Fibroblast of upper back skin (primary cell): ENCODE measurements around the gene LRRC49.

Experiments used
- DNase-seq: peaks from one replicate; pipeline ENCODE4 v3.0.0-alpha.2; 2013

Gene LRRC49

DNA sequence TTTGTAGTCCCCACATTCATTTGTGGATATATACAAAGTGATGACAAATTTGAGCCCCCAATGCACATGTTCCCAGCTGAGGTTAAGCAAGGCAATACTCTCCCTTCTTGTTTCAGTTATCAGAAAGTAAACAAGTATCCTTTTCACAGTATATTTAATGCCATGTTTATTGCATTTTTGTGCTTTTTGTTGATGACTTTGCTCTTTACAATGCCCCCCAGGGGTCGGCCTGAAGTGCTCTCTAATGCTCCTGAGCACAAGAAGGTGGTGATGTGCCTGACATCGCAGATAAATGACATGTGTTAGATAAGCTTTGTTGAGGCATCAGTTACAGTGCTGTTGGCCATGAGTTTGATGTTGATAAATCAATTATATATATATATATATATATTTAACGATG is 165.0 kb downstream of the LRRC49 start:
- DNase-seq: no peak

DNA sequence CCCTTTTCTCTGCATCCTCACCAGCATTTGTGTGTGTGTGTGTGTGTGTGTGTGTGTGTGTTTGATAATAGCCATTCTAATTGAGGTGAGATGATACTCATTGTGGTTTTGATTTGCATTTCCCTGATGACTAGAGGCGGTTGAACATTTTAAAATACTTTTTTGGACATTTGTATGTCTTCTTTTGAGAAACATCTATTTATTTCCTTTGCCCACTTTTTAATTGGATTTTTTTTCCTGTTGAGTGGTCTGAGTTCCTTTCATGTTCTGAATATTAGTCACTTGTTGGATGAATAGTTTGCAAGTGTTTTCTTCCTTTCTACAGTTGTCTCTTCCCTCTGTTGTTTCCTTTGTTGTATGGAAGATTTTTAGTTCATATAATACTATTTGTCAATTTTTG is 168.4 kb downstream of the LRRC49 start:
- DNase-seq: peak; percentile 35

DNA sequence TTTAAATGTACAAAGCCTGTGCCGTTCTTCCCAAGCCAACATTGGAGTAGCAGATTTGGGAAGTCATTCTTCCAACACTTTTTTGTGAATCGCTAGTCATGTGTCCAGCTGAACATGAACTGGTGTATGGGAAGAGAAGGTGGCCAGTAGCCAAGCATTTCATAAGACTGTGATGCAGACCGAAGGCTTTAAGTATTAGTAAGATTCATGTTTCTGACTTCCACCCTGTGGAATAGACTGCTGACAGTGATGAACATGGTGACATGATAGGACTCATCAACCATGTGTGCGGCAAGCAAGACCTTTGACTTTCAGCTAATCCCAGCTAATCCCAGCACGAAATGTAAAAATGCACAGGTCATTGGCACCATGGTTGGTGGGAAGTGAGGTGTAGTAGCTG is 174.4 kb downstream of the LRRC49 start:
- DNase-seq: peak; percentile 89

DNA sequence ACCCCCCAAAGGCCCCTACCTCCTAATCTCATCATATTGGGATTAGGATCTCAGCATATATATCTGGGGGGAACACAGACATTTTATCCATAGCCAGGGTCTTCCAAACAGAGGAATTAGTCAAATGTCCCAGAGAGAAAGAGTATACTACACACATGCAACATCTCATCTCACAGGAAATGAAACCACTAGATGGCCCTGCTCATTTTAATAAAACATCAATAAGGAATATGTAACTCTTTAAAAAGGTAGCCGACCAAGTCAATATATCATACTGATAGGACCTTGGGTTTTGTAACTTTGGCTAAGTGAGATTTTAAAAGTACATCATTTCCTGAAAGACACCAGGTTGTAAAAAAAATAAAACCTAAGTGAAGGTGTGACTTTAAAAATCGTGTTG is 177.1 kb downstream of the LRRC49 start:
- DNase-seq: no peak

DNA sequence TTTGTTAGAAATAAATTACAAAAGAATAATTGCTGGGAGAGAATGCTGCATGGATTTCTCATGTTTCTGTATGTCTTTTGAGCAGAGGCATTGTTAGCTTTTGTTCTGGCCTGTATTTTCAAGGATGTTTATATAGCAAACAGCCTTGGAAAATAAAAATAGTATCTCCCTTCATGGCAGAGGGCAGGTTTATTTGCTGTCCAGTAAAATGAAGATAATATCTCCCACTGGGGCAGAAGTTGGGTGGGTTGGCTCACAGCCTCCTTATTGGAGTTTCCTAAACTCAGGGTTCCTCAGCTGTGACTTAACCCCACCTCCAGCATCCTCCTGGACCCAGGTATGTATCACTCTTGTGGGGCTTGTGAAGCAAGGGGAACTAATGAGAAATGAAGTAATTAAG is 178.9 kb downstream of the LRRC49 start:
- no peak for DNase-seq

DNA sequence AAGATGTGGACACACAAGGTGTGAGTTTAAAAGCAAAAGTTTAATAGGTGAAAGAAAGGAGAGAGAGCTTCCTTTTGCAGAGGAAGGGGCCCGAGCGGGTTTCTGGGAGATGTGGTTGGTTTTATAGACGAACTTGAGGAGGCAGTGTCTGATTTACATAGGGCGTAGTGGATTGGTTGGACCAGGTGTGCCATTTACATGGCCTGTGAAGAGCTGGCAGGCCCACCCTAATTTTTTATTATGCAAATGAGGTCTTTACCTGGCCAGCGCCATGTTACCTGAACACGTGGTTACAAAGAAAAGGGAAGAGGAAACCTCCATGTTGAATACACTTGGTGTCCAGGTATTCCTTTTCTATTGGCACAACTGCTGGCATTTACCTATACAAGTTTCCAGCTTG is 179.8 kb downstream of the LRRC49 start:
- DNase-seq: no peak

DNA sequence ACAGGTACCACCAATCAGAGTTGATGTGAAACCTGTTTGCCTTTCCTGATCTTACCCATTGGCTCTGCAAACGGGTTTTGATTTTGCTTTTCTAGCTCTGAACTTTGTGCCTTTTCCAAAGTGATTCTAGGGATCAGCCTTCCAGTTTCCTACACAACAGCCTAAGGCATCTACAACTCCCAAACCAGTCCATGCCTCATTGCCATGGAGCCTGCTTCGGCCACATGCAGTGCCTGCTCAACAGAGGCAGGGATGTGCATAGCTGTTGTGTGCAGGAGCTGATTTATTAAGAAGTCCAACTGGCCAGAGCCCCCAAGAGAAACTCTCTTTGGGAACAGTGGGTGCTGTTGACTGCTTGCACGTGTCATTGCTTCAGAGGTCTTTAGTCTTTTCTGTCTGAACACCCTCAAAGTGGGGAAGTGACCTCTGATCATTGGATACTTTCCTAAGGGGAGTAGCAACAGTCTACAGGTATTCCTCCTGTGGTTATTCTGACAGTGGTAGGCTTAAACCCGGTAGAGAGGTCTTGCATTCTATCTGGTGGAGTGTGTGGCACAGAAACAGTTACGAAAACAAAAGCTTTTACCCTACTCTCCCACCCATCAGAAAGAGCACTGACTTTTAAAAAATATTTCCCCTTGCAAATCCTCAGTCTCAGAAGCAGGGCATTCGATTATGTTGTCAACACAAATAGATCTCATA is 186.0 kb downstream of the LRRC49 start:
- DNase-seq: no peak

DNA sequence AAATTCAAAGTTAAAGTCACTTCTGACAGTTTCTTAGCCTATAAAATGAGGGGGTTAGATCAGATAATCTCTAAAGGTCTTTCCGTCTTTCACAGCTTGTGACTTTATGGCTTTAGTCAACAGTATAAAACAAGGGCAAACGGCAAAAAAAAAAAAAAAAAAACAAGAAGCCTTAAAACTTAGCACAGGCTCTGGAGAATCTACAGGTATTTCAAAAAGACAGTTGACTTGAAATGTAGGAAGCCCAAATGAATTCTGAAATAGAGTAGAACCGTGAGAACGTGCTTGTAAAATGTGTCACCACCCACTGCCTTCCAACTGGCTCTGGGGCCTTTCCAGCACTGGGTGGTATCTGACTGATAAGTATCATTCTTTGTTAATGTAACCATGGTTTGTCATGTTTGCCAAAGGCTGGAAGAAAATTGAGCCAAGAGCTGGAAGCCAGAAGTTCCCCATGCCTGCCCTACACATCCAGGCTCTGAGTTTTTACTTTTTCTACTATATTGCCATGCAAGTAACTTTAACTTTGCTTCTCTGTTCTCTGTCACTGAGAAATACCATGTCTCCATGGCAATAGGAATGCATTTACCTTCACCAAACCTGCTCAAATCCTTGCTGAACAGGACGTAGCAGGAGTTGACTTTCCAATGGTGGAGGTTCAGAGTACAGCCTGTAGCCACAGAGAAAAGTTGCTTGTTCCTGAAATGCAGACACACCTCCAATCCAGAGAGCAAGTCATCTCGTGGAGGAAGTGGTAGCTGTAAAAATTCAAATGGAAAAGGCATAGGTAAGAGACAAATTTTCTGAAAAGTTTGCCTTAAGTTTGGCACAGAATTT is 186.8 kb downstream of the LRRC49 start:
- DNase-seq: peak; percentile 65

DNA sequence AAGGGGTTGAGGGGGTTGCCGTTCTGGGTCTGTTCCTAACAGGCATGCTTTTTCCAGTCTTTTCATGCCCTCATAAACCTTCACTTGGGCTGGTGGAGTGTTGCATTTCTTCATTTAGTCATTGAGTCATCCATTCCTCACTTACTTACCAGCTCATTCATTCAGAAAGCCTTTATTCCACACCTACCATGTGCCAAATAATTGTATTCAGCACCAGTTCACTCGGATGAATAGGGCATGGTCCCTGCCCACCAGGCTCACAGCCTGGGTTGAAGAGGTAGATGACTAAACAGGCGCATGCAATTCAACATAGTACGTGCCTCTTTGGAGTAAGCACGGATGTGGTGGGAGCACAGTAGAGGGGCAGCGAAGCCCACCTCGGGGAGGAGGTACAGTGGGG is 187.5 kb downstream of the LRRC49 start:
- no peak for DNase-seq

DNA sequence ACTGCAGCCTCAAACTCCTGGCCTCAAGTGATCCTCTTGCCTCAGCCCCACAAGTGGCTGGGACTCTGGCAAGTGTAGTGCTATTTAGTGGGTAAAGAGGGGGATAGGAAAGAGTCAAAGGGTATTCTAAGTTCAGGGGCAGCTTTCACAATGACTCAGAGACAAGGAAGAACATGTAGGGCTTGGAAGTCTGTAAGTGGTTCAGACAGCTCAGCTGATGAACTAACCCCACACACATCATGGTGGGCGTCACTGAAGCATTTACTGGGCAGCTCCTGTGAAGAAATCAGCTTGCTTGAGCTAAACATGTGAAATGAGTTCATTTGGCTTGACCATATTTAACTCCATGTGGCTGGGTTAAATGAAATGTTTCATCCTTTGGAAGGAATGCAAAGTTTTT is 188.1 kb downstream of the LRRC49 start:
- DNase-seq: peak; percentile 72

DNA sequence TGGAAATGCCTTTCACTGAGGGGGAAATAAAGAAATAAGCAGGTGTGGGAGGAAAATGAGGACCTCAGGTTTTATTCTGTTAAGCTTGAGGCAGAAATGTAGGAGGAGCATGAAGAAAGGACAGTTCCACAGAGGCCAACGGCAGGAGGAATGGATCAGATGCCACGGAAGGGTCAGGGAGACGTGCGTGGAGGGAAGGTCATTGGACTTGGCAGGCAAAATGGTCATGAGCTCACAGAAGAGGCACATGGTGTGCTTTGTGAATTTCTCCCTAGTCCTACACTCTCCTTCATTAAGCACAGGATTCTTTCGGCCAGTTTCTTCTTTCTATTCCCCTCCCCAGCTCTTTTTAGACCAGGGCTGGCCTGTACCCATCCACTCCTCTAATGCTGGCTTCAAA is 190.2 kb downstream of the LRRC49 start:
- no peak for DNase-seq

DNA sequence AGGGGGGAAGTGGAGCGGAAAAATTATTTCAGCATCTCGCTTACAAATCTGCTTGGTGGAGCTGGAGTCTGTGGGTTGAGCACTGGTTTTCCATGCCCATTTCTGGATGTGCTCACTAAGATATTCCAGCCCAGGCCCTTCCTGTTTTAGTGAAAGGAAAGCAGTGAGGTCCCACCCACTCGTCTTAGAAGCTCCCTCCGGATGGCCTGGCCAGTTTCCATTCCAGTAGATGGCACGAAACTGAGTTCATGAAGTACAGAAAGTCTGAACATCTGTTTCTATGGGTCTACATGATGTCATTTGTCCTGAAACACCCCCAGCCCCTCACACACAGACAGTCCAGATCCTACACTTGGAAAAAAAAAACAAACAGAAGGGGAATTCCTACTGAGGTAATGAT is 190.7 kb downstream of the LRRC49 start:
- peak; percentile 28 for DNase-seq

DNA sequence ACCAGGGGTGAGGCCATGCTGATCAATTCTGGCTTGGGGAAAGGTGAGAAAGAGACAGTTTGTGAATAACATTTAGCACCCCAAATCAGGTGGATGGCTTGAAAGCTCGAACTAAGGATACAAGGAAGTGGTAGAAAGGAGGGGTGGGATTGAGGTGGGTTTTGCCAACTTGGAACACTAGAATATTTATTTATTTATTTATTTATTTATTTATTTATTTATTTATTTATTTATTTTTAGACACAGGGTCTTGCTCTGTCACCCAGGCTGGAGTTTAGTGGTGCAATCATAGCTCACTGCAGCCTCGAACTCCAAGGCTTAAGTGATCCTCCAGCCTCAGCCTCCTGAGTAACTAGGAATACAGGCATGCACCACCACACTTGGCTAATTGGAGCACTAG is 191.6 kb downstream of the LRRC49 start:
- no peak for DNase-seq

DNA sequence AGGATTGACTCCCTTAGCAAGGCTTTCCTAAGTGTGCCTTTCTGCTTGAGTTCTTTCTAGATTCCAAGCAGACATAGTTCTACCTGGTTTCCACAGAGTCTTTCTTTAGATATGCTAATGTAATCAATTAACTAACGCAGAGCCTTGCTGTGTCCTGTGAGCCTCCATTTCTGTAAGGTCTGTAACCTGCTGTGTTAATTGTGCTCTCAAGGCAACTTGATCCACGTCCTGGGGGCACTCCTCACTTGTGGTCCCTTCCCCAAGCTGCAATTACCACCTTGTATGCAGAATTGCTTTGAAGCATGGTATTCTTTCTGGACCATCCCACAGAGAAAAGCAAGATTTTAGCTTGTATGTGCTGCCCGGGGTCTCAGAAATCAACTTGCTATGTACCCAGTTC is 193.2 kb downstream of the LRRC49 start:
- DNase-seq: no peak

DNA sequence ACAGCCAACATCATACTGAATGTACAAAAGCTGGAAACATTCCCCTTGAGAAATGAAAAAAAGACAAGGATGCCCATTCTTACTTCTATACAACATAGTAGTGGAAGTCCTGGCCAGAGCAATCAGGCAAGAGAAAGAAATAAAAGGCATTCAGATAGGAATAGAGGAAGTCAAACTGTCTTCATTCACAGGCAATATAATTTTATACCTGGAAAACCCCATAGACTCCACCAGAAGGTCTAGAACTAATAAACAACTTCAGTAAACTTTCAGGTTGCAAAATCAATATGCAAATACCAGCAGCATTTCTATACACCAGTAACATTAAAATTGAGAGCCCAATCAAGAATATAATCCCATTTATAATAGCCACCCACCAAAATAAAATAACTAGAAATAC is 195.5 kb downstream of the LRRC49 start:
- no peak for DNase-seq

DNA sequence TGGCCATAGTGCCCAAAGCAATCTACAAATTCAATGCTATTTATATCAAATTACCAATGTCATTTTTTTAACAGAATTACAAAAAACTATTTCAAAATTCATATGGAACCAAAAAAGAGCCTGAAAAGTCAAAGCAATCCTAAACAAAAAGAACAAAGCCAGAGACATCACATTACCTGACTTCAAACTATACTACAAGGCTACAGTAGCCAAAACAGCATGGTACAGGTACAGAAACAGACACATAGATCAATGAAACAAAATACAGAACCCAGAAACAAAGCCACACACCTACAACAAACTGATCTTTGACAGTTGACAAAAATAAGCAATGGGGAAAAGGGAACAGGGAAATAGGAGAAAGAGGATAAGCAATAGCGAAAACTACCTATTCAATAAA is 196.1 kb downstream of the LRRC49 start:
- no peak for DNase-seq

DNA sequence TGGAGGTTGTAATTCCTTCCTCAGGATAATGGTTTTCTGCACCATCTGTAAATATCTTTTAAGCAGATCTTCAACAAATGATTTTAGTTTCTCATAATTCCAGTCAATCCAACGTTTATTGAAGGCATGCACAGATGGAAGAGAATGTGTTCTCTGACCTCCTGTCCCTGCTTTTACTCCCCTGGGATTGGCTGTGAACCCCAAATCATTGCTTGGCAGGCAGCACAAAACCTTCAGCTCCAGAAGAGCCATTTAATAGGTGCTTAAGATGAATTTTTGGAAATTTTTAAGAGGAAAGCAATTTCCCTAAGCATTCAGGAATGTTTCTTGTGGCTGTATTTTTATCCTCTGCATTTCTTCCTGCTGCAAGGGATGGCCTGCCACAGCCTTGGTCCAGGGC is 197.2 kb downstream of the LRRC49 start:
- DNase-seq: peak; percentile 22

DNA sequence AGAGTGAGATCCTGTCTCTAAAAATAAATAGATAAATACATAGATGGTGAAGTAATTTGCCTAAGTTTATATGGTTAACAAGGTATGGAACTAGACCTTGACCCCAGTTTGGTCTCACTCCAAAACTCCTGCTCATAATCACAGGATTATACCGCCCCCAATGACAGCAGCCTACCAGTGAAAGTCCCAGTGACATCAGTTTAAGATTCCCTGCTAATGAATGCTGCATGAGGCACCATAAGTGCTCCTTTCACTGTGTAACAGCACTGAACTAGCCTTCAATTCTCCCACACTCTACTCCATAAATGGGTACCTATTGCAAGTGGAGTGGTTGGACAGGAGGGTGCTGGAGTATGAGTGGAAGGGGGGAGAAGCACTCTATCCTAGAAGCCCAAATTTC is 199.0 kb downstream of the LRRC49 start:
- no peak for DNase-seq

DNA sequence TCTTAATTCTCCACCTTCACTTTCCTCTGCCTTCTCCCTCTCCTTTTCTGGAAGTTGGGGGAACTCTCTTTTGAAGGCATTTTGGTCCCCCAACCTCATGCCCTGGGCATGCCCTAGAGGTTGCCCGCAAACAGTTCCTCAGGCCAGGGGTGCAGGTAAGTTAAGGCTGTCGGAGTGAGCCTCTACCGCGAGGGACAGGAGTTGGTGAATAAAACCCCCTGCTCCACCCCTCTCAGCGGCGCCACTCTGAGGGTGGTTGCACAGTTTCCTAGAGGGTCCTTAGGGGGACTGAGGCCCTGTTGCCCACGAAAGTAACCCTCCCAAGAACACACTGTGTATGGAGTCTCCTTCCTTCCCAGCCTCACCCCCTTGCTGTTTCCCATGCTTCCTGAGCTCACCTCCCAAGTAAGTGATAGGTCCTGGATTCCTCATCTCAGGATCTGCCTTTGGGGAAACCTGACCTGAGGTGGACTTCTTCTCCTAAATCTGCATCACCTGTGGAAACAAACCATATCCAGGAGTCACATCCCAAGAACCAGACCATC is 199.5 kb downstream of the LRRC49 start:
- DNase-seq: no peak

DNA sequence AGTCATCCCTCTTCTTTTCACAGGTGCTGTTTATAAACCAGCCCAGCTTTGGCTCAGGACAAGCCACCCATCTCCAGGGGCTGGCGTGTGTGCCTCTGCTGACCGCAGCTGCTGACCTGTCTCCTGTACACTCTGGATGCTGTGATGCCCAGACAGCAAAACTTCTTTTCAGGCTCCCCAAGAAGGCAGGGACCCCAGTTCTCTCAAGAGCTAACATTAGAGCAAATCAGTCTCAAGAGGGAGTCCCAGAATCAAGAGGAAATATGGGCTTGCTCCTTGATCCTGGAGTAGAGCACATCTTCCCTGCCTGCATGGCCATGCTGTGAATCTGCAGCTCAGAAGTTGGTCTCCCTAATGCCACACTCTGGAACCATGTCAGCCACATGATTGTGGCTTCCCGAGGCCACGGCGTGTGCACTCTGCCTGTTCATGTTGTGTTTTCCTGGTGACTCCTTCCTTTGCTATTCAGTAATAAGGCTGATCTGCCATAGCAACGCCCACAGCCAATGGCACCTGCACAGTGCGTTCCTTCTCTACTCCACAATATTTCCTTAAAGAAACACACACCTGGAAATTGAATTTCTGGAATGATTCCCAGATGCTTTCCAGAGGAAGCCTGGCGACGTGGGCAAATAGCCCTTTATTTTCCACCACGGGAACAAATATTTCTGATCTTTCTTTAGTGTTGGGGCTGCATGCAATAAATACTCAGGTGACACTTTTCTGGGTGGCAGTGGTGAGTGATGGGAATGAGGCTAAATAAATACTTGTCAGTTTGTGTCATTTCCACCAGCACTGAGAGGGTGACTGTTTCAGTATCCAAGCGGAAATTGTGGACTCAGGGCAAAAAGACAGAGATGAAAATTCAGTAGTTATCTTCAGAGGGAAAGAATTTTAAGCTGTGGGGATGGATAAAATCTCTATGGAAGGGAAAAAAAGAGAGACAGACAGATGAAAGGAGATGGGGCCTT is 200.7 kb downstream of the LRRC49 start:
- DNase-seq: peak; percentile 68

DNA sequence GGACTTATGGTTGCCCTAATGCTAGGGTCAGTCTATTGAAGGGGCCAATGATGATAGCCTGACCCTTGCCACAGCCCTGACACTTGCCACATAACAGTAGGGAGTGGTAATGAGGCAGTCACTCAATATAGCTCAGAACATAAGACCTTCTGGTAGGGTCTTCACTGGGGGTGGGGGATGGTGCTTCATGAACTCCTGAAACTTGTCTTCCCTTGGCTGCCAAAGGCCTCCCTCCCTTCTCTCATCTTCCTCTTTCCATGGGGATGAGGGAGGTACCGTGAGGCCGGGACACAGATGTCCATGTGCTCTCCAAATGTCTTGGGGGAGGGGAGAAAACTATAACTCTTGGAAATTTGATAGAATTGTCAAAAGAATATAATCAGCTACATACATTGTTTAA is 201.5 kb downstream of the LRRC49 start:
- DNase-seq: no peak

DNA sequence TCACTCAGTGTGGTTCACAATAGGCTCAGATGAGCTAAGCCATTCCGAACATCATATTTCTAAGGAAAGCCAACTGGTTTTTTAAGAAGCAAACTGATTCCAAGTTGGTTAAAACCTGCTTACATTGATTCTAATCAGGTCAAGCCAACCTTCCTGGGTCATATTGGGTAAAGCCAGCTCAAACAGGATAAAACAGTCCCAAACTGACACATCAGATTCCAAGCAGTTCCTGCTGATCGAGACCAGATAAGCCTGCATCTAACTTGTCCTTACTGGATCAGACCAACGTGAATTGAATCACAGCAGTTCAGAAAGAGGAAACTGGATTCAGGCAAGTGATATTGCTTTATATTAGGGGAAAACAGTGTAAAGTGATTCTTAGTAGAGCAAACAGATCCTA is 204.1 kb downstream of the LRRC49 start:
- no peak for DNase-seq

DNA sequence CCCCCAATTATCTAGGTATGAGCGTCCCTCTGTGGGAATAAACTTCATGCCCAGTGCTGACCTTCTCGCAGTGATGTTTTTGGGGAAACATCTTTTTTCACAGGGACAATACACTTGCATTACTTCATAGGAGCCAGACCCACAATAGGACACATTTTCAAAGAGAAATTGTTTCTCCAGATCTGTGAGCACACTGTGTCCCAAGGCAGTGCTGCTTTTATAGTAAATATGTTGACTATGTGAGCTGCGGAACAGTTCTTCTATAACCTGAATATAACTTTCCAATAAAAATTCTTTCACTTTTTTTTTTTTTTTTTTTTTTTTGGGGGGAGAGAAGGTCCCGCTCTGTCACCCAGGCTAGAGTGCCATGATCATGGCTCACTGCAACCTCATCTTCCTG is 205.3 kb downstream of the LRRC49 start:
- DNase-seq: no peak
